Muscle of arm (tissue), 12 donors: ENCODE data around the gene PTPRQ. TPM values are rescaled to one million over a fixed set of nuclear protein-coding genes. Genes with fewer than 3 reads are reported as not detected.

Experiments used
- DNase-seq: peaks from one replicate; pipeline ENCODE4 v3.0.0-alpha.2; 2013
- polyA plus RNA-seq, 12 donors: library from polyadenylated mRNA; unstranded; fragments of 120-200 nt; gene quantifications; one replicate each; pipeline ENCODE4 v1.2.1, GENCODE V29; 2013; ENCODE audit not compliant: insufficient read length in 12 of 12

PTPRQ gene
- polyA plus RNA-seq, 12 donors, result 0.37 to 2.8 (median 1.3) TPM; not detected in 2

GRCh38 chr12:80721326-80721725 lies 277.3 kb downstream of the PTPRQ start:
- no peak for DNase-seq
